H9 (cell line): ENCODE measurements around the gene IQCC. TPM values are rescaled to one million over a fixed set of nuclear protein-coding genes. Genes with fewer than 3 reads are reported as not detected.

Experiments used
- DNase-seq: peaks from one replicate; pipeline ENCODE4 v3.0.0-alpha.2; 2017
- H2AFZ ChIP-seq: one replicate; pipeline ENCODE4 v1.6.1; 2013; ENCODE audit warnings: mild to moderate bottlenecking, low read length, control low read depth, moderate library complexity
- H2AK5ac ChIP-seq: 2 replicates; pipeline ENCODE4 v1.6.1; 2013; ENCODE audit warnings: low read length, control low read depth, mixed read lengths; ENCODE audit not compliant: insufficient read length
- H2BK120ac ChIP-seq: one replicate; pipeline ENCODE4 v1.6.1; 2013; ENCODE audit warnings: low read depth, mild to moderate bottlenecking, low read length, control low read depth, inconsistent platforms; ENCODE audit not compliant: poor library complexity, severe bottlenecking
- H2BK12ac ChIP-seq: 2 replicates; pipeline ENCODE4 v1.6.1; 2013; ENCODE audit warnings: low read length, control low read depth, mixed read lengths, low read depth; ENCODE audit not compliant: insufficient read length
- H2BK15ac ChIP-seq: 2 replicates; pipeline ENCODE4 v1.6.1; 2013; ENCODE audit warnings: low read depth, low read length, control low read depth
- H2BK20ac ChIP-seq: one replicate; pipeline ENCODE4 v1.6.1; 2013; ENCODE audit warnings: low read depth, mild to moderate bottlenecking, low read length, control low read depth, inconsistent platforms; ENCODE audit not compliant: poor library complexity, severe bottlenecking
- H2BK5ac ChIP-seq: 2 replicates; pipeline ENCODE4 v1.6.1; 2013; ENCODE audit warnings: low read length, control low read depth, mixed read lengths; ENCODE audit not compliant: insufficient read length
- H3K14ac ChIP-seq: 2 replicates; pipeline ENCODE4 v1.6.1; 2013; ENCODE audit warnings: low read length, control low read depth; ENCODE audit not compliant: insufficient read depth
- H3K18ac ChIP-seq: 2 replicates; pipeline ENCODE4 v1.6.1; 2013; ENCODE audit warnings: low read depth, mild to moderate bottlenecking, mixed read lengths, low read length, control low read depth; ENCODE audit not compliant: insufficient read length
- H3K23ac ChIP-seq: 2 replicates; pipeline ENCODE4 v1.6.1; 2013; ENCODE audit warnings: low read length, control low read depth, mixed read lengths, low read depth; ENCODE audit not compliant: insufficient read length
- H3K23me2 ChIP-seq: 2 replicates; pipeline ENCODE4 v1.6.1; 2013; ENCODE audit warnings: low read depth, mild to moderate bottlenecking, mixed read lengths, low read length, control low read depth; ENCODE audit not compliant: insufficient read length, poor library complexity, severe bottlenecking
- H3K27ac ChIP-seq: 2 replicates; pipeline ENCODE4 v1.5.1; 2013; ENCODE audit warnings: low read length, control low read depth, mixed read lengths, low read depth; ENCODE audit not compliant: insufficient read length
- H3K27me3 ChIP-seq: 2 replicates; pipeline ENCODE4 v1.6.1; 2013; ENCODE audit warnings: low read length, control low read depth, inconsistent platforms; ENCODE audit not compliant: insufficient read depth
- H3K4ac ChIP-seq: 2 replicates; pipeline ENCODE4 v1.6.1; 2013; ENCODE audit warnings: low read depth, mild to moderate bottlenecking, control low read depth, inconsistent platforms, low read length, moderate library complexity
- H3K4me1 ChIP-seq: 2 replicates; pipeline ENCODE4 v1.6.1; 2013; ENCODE audit warnings: low read length, control low read depth, inconsistent platforms; ENCODE audit not compliant: insufficient read depth
- H3K4me2 ChIP-seq: 2 replicates; pipeline ENCODE4 v1.6.1; 2013; ENCODE audit warnings: low read length, control low read depth, mixed read lengths; ENCODE audit not compliant: insufficient read length, insufficient read depth
- H3K56ac ChIP-seq: 2 replicates; pipeline ENCODE4 v1.6.1; 2013; ENCODE audit warnings: low read depth, mild to moderate bottlenecking, mixed read lengths, low read length, control low read depth; ENCODE audit not compliant: insufficient read length
- H3K79me1 ChIP-seq: 2 replicates; pipeline ENCODE4 v1.6.1; 2013; ENCODE audit warnings: low read depth, mild to moderate bottlenecking, moderate library complexity, low read length, control low read depth, inconsistent platforms; ENCODE audit not compliant: insufficient read depth, poor library complexity, severe bottlenecking
- H3K79me2 ChIP-seq: 2 replicates; pipeline ENCODE4 v1.6.1; 2013; ENCODE audit warnings: low read length, control low read depth, inconsistent platforms; ENCODE audit not compliant: insufficient read depth
- H3K9ac ChIP-seq: 2 replicates; pipeline ENCODE4 v1.6.1; 2013; ENCODE audit warnings: low read length, control low read depth, mixed read lengths; ENCODE audit not compliant: insufficient read length; ENCODE audit errors: extremely low read depth
- H3K9me3 ChIP-seq: one replicate; pipeline ENCODE4 v1.6.1; 2013; ENCODE audit warnings: low read depth, low read length, inconsistent platforms; ENCODE audit not compliant: control insufficient read depth
- H3T11ph ChIP-seq: one replicate; pipeline ENCODE4 v1.6.1; 2013; ENCODE audit warnings: mild to moderate bottlenecking, low read length, control low read depth, inconsistent platforms
- H4K20me1 ChIP-seq: one replicate; pipeline ENCODE4 v1.6.1; 2013; ENCODE audit not compliant: control insufficient read depth, insufficient read length, insufficient read depth
- H4K5ac ChIP-seq: 2 replicates; pipeline ENCODE4 v1.6.1; 2013; ENCODE audit warnings: low read depth, mild to moderate bottlenecking, mixed read lengths, low read length, control low read depth; ENCODE audit not compliant: insufficient read length
- H4K8ac ChIP-seq: replicated peaks from 2 replicates; pipeline ENCODE4 v1.6.1; 2013; ENCODE audit warnings: low read length, control low read depth, mixed read lengths, low read depth; ENCODE audit not compliant: insufficient read length
- H4K91ac ChIP-seq: 2 replicates; pipeline ENCODE4 v1.6.1; 2013; ENCODE audit warnings: low read depth, mild to moderate bottlenecking, moderate library complexity, mixed read lengths, low read length, control low read depth; ENCODE audit not compliant: insufficient read length
- H3K27ac Mint-ChIP-seq, 3 experiments: 2 replicates in 2 of 3; 3 replicates in 1 of 3; pipeline ENCODE4 v1.8.0; 2020 to 2021; ENCODE audit warnings: mixed read lengths in 3 of 3, mild to moderate bottlenecking in 1 of 3, moderate library complexity in 1 of 3
- H3K27me3 Mint-ChIP-seq: 2 replicates; pipeline ENCODE4 v1.8.0; 2021; ENCODE audit warnings: low read depth, mild to moderate bottlenecking, moderate library complexity, mixed read lengths
- H3K36me3 Mint-ChIP-seq, 3 experiments: 2 replicates in 2 of 3; 3 replicates in 1 of 3; pipeline ENCODE4 v1.8.0; 2020 to 2021; ENCODE audit warnings: low read depth in 3 of 3, mixed read lengths in 3 of 3; ENCODE audit not compliant: insufficient read depth in 1 of 3
- H3K4me1 Mint-ChIP-seq, 2 experiments: 2 replicates each; pipeline ENCODE4 v1.8.0; 2020; ENCODE audit warnings: mixed read lengths in 2 of 2
- H3K4me3 Mint-ChIP-seq, 2 experiments: 2 replicates in 1 of 2; 3 replicates in 1 of 2; pipeline ENCODE4 v1.8.0; 2020 to 2021; ENCODE audit warnings: mild to moderate bottlenecking in 2 of 2, mixed read lengths in 2 of 2, moderate library complexity in 1 of 2
- H3K9me3 Mint-ChIP-seq, 2 experiments: 2 replicates in 1 of 2; 3 replicates in 1 of 2; pipeline ENCODE4 v1.8.0; 2020; ENCODE audit warnings: mild to moderate bottlenecking in 2 of 2, mixed read lengths in 2 of 2, moderate library complexity in 1 of 2
- WGBS: extraction: QIAGEN DNeasy Blood & Tissue Kit; methylation state at CpG from one replicate; pipeline ENCODE4 v1.1.7; 2013; ENCODE audit warnings: missing lambda C conversion rate, low lambda C conversion rate, mixed read lengths; ENCODE audit not compliant: insufficient read length; ENCODE audit errors: extremely low coverage; 5-methylcytosine and 5-hydroxymethylcytosine counted together
- total RNA-seq: library from RNA; stranded (reverse); gene quantifications from 2 replicates; pipeline ENCODE4 v1.2.1, GENCODE V29; 2021
- TF ChIP-seq, protein P1 (sequence below): fragments of 200-600 bp; sonication (generic); conservative IDR thresholded peaks from 3 replicates; pipeline ENCODE4 v1.8.0; 2021; ENCODE audit warnings: antibody characterized with exemption, mild to moderate bottlenecking

Gene IQCC
- total RNA-seq, 1 experiment from 2014 or later = 5.3 TPM

DNA sequence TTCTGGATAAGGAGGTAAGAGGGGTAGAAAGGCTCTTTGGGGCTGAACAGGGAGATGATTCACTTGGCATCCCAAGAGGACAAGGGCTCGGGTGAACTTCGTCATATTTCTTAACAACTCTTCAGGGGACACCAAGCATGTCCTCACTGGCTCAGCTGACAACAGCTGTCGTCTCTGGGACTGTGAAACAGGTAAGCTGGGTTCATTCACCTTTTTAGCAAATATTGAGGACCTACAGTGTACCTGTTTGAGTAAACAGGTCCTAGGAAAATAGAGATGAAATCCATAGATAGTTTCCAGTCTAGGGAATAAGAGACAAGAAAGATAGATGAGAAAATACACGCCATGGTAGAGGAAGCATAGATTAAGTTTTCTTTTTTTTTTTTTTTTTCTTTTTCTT is 18.8 kb downstream of the IQCC start:
- H3K23ac ChIP-seq = no peak overlapping the region
- H3K4me1 ChIP-seq = peaks cover 7% of the 10 kb centered on the region; the same call in 1 of the 2 replicates
- no peak overlapping the region for H3K27ac ChIP-seq
- no peaks in the 10 kb centered on the region for H3K27me3 ChIP-seq
- H3T11ph ChIP-seq = no peak overlapping the region
- no peak overlapping the region for H3K4ac ChIP-seq
- H2BK15ac ChIP-seq = no peak overlapping the region
- H2BK20ac ChIP-seq = no peak overlapping the region
- H3K9me3 Mint-ChIP-seq = no peaks in the 10 kb centered on the region
- no CpG with 5 or more reads among the region's 4 CpGs for WGBS
- H3K79me1 ChIP-seq = no peaks in the 10 kb centered on the region
- TF ChIP-seq, protein P1, sequence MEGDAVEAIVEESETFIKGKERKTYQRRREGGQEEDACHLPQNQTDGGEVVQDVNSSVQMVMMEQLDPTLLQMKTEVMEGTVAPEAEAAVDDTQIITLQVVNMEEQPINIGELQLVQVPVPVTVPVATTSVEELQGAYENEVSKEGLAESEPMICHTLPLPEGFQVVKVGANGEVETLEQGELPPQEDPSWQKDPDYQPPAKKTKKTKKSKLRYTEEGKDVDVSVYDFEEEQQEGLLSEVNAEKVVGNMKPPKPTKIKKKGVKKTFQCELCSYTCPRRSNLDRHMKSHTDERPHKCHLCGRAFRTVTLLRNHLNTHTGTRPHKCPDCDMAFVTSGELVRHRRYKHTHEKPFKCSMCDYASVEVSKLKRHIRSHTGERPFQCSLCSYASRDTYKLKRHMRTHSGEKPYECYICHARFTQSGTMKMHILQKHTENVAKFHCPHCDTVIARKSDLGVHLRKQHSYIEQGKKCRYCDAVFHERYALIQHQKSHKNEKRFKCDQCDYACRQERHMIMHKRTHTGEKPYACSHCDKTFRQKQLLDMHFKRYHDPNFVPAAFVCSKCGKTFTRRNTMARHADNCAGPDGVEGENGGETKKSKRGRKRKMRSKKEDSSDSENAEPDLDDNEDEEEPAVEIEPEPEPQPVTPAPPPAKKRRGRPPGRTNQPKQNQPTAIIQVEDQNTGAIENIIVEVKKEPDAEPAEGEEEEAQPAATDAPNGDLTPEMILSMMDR = no peak
- H3K4me2 ChIP-seq = no peak overlapping the region
- H3K4me1 Mint-ChIP-seq = peaks cover 17 to 25% of the 10 kb centered on the region in 2 experiments
- no peak overlapping the region for H4K91ac ChIP-seq
- peak overlapping the region; percentile 52 to 98 for H3K4me3 Mint-ChIP-seq
- H4K5ac ChIP-seq = no peak overlapping the region
- no peak for DNase-seq
- H3K14ac ChIP-seq = no peak overlapping the region
- no peak overlapping the region for H2BK12ac ChIP-seq
- H3K27me3 Mint-ChIP-seq = no peaks in the 10 kb centered on the region
- peaks cover 3% of the 10 kb centered on the region; the same call in 1 of the 2 replicates for H3K79me2 ChIP-seq
- peaks cover 40 to 60% (median 58%) of the 10 kb centered on the region in 3 experiments for H3K36me3 Mint-ChIP-seq
- H3K9me3 ChIP-seq = no peaks in the 10 kb centered on the region
- H3K9ac ChIP-seq = no peak overlapping the region
- H3K27ac Mint-ChIP-seq = peak overlapping the region in 1 of 3 experiments; percentile 79; a peak in 2 of 7 replicates
- H4K20me1 ChIP-seq = no peaks in the 10 kb centered on the region
- H2AFZ ChIP-seq = no peak overlapping the region
- H2BK5ac ChIP-seq = no peak overlapping the region
- no peak overlapping the region for H2AK5ac ChIP-seq
- no peak overlapping the region for H2BK120ac ChIP-seq
- H3K18ac ChIP-seq = no peak overlapping the region
- H4K8ac ChIP-seq = peak overlapping the region; percentile 55
- H3K56ac ChIP-seq = no peak overlapping the region
- H3K23me2 ChIP-seq = peaks cover 7% of the 10 kb centered on the region
